Activated CD8-positive, alpha-beta T cell treated with anti-CD3 and anti-CD28 coated beads, Interleukin-2, amount 10 ng/mL, durations not matched to agents 7 days and 5 days (primary cell): ENCODE results near the gene MBD3. TPM values are rescaled to one million over a fixed set of nuclear protein-coding genes. Genes with fewer than 3 reads are reported as not detected.
A peak's percentile ranks its signal among the peaks of the same experiment; 100 is the strongest.

Experiments
- ATAC-seq: fragments of 150-1000 bp; cut with Tn5 transposase; one replicate; pipeline ENCODE4 v1.10.0; 2021; ENCODE audit warnings: moderate library complexity
- CTCF ChIA-PET: fragments of 350-600 bp; sonication (Branson Sonifier 250); formaldehyde crosslinking; loops from one replicate; lab custom pipeline; 2021; ENCODE audit warnings: antibody characterized with exemption; lab: Charles Lee
- POLR2A ChIA-PET: fragments of 350-600 bp; sonication (Branson Sonifier 250); formaldehyde crosslinking; loops from one replicate; lab custom pipeline; 2021; ENCODE audit warnings: antibody characterized with exemption; lab: Charles Lee
- DNase-seq: peaks from one replicate; pipeline ENCODE4 v3.0.0-alpha.2; 2020
- H3K27ac Mint-ChIP-seq: one replicate; pipeline ENCODE4 v1.8.0; 2021; ENCODE audit warnings: mild to moderate bottlenecking, mixed read lengths
- H3K27me3 Mint-ChIP-seq: one replicate; pipeline ENCODE4 v1.8.0; 2021; ENCODE audit warnings: low read depth, mixed read lengths
- H3K36me3 Mint-ChIP-seq: one replicate; pipeline ENCODE4 v1.8.0; 2021; ENCODE audit warnings: low read depth, mixed read lengths
- H3K4me1 Mint-ChIP-seq: one replicate; pipeline ENCODE4 v1.8.0; 2021; ENCODE audit warnings: low read depth, mixed read lengths
- H3K4me3 Mint-ChIP-seq: one replicate; pipeline ENCODE4 v1.8.0; 2021; ENCODE audit warnings: mild to moderate bottlenecking, mixed read lengths
- H3K9me3 Mint-ChIP-seq: one replicate; pipeline ENCODE4 v1.8.0; 2022; ENCODE audit warnings: mixed read lengths; ENCODE audit not compliant: insufficient read depth
- total RNA-seq, 2 experiments: library from RNA; stranded (reverse); gene quantifications; one replicate each; pipeline ENCODE4 v1.2.3, GENCODE V29; 2021

The MBD3 gene
- total RNA-seq, 2 experiments from 2014 or later = 98.4 to 102 TPM

DNA sequence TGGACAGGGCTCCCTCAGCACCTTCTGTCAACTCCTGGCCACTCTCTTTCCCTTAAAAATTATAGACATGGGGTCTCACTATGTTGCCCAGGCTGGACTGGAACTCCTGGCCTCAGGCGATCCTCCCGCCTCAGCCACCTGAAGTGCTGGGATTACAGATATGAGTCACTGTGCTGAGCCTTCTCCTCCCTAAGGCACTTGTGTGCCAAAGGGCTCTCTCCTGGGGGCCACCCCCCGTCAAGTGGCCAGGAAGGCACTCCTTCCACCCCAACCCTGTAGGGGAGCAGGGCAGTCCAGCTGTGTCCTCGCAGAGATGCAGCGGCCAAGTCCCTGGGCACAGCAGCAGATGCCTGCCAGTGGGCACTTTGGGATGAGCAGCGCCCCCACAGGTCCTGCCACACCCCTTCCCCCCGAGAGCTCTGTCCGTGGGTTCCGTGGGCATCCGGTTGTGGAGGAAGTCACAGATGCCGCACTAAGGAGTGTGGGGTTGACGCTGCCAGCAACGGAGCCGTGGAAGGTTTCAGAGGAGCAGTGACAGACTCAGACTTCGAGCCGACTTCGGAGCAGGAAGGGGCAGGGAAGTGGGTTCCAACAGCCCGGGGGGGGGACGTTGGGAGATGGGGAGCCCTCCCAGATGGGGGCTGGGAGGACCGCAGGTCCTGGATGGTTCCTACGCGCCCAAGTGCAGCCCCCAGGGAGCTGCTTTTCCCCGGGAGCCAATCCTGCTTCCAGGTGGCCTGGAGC lies 15.9 kb upstream of the MBD3 start:
- ATAC-seq (no peak), DNase-seq (peak; percentile 54)
- CTCF ChIA-PET = interaction anchor here (1.2 to 1.4 kb wide), 3 partner anchors 62 to 158 kb away, joined by 3 to 4 read pairs (median 3); no protein-coding TSS in a partner anchor
- H3K27ac Mint-ChIP-seq = peak overlapping the region; percentile 61
- peaks cover 61% of the 10 kb centered on the region for H3K4me1 Mint-ChIP-seq
- H3K27me3 Mint-ChIP-seq = no peaks in the 10 kb centered on the region
- peak overlapping the region; percentile 36 for H3K4me3 Mint-ChIP-seq
- POLR2A ChIA-PET = no interaction called here
- no peaks in the 10 kb centered on the region for H3K9me3 Mint-ChIP-seq
- H3K36me3 Mint-ChIP-seq = peaks cover 24% of the 10 kb centered on the region

DNA sequence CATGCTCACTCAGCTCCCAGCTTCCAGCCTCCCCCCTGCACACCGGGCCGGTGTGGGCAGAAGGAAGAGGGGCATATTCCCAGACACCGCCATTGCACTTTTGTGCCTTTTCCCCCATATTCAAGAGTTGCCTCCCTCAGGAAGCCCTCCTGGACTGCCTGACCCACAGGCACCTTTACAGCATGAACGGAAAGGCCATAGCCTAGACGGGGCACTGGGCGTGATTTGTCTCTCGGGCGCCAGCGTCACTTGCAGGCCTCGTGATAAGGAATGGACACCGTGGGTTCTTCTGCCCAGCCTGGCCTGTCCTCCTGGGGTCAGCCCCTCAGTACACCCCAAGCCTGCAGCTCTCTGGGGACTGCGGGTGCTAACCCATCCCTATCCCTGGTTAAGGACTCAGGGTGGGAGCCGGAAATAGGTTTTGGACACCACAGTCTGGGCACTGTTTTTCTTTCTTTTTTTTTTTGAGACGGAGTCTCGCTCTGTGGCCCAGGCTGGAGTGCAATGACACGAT lies 13.5 kb upstream of the MBD3 start:
- Mint-ChIP-seq H3K4me3 (peak overlapping the region; percentile 81), H3K4me1 (peaks cover 62% of the 10 kb centered on the region), H3K27me3 (no peaks in the 10 kb centered on the region), H3K36me3 (peaks cover 21% of the 10 kb centered on the region), H3K27ac (peak overlapping the region; percentile 96), H3K9me3 (no peaks in the 10 kb centered on the region)
- POLR2A ChIA-PET = interaction anchor here (0.6 to 1.8 kb wide), 8 partner anchors 13 to 72 kb away, joined by 3 to 6 read pairs (median 4); partner anchors contain the start of gene MBD3
- ATAC-seq = no peak
- DNase-seq = no peak
- CTCF ChIA-PET = interaction anchor here (1.1 to 3.9 kb wide), 3 partner anchors 11 to 65 kb away, joined by 3 to 18 read pairs (median 16); partner anchors contain the start of gene TCF3

DNA sequence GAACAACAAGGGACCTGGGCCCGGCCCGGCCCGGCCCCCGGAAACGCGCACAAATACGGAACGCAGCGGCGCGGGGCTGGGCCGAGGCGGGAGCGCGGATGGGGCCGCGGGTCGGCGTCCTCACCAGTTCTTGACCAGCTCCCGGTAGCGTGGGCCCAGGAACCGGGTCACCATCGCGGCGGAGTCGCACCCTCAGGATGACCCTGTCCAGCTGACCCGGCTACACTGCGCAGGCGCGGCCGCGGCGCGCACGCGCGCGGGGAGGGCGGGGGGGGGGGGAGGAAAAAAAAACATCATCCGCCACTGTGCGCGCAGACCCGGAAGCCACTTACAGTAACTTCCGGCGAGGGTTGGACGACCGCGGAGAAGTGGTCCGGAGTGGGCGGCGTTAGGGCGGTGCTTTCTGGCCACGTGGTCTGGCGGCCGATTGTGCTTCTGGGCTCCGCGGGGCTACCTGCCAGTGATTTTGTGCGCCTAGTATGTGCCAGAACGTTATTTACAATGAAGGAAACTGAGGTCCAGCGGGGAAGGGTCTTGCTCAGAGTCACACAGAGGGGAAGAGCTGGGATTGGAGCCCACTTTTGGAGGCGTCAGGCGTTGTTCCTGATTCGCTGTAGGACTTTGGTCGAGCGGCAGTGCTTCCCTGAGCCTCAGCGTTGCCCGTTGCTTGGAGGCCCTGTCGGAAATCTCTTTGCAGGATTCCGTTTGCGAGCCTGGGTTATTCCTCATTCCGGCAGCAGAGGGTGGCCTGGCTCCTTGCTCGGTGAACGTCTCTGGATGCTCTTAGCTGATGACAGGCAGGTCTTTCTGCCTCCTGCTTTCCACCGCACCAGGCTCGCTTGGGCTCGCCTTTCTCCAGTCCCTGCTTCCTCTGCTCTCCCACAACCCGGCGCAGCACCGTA lies 12.8 kb upstream of the MBD3 start, which contains the start of gene UQCR11:
Gene UQCR11, minus strand, starts transcription at position 227 of the 902 bp plus-strand sequence. Its CDS starts 53 bp downstream, at position 174.
- ChIA-PET POLR2A (interaction anchor here (0.6 to 1.8 kb wide), 7 partner anchors 12 to 72 kb away, joined by 3 to 6 read pairs (median 3); partner anchors contain the start of gene MBD3), CTCF (interaction anchor here (1.1 to 3.9 kb wide), 4 partner anchors 11 to 66 kb away, joined by 3 to 18 read pairs (median 10); partner anchors contain the start of gene TCF3)
- Mint-ChIP-seq H3K27me3 (no peaks in the 10 kb centered on the region), H3K36me3 (peaks cover 20% of the 10 kb centered on the region), H3K4me3 (peak within 1 kb of the TSS; percentile 81), H3K27ac (peak within 1 kb of the TSS; percentile 96), H3K4me1 (peaks cover 56% of the 10 kb centered on the region), H3K9me3 (no peaks in the 10 kb centered on the region)
- peak; percentile 96 for DNase-seq
- peak; percentile 88 for ATAC-seq

DNA sequence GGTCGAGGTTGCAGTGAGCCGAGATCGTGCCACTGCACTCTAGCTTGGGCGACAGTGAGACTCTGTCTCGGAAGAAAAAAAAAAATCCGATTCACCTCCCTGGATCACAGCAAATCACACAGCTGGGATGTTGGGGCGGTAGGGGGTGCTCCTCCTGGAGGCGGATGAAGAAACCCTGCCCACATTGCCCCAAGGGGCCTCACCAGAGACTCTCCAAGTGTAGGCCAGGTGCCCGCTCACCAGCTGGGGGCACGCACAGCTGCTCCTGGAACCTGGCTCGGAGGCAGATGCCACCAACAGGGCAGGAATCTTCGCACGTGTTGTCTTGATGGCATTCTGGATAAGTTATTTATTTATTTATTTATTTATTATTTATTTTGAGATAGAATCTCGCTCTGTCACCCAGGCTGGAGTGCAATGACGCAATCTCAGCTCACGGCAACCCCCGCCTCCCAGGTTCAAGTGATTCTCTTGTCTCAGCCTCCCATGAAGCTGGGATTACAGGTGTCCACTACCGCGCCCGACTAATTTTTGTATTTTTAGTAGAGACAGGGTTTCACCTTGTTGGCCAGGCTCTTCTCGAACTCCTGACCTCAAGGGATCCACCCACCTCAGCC lies 9.5 kb upstream of the MBD3 start:
- Mint-ChIP-seq H3K4me3 (no peak overlapping the region), H3K27me3 (no peaks in the 10 kb centered on the region)

DNA sequence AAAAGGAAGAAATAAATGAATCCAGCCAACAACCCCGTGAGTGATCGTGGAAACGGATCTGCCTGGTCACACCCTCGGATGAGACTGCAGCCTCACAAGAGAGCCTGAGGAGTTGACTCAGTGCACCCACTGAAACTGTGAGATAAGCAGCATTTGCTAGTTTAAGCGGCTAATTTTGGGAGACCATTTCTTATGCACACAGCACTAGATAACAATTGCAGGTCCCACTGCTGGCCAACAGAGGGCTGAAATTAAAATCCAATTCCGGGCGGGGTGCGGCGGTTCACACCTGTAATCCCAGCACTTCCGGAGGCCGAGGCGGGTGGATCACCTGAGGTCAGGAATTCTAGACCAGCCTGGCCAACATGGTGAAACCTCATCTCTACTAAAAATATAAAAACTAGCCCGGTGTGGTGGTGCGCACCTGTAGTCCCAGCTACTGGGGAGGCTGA lies 9.0 kb upstream of the MBD3 start:
- no peak overlapping the region for H3K27ac Mint-ChIP-seq
- no peaks in the 10 kb centered on the region for H3K9me3 Mint-ChIP-seq
- peaks cover 25% of the 10 kb centered on the region for H3K36me3 Mint-ChIP-seq
- H3K4me1 Mint-ChIP-seq = peaks cover 30% of the 10 kb centered on the region
- POLR2A ChIA-PET = interaction anchor here (1.5 kb wide), 1 partner anchor 9 kb away, joined by 7 read pairs; the partner anchor contains the start of gene MBD3
- ATAC-seq (no peak), DNase-seq (no peak)
- CTCF ChIA-PET = interaction anchor here (1.4 kb wide), 1 partner anchor 71 kb away, joined by 5 read pairs; no protein-coding TSS in a partner anchor
- H3K27me3 Mint-ChIP-seq = no peaks in the 10 kb centered on the region
- no peak overlapping the region for H3K4me3 Mint-ChIP-seq

More for the DNA sequence above, 9.5 kb upstream of the MBD3 start:
- ATAC-seq (no peak), DNase-seq (no peak)
- POLR2A ChIA-PET = interaction anchor here (1.5 kb wide), 1 partner anchor 9 kb away, joined by 7 read pairs; the partner anchor contains the start of gene MBD3
- Mint-ChIP-seq H3K4me1 (peaks cover 35% of the 10 kb centered on the region), H3K27ac (no peak overlapping the region), H3K36me3 (peaks cover 24% of the 10 kb centered on the region), H3K9me3 (no peaks in the 10 kb centered on the region)
- CTCF ChIA-PET = interaction anchor here (1.4 to 2.1 kb wide), 2 partner anchors 9 to 70 kb away, joined by 5 to 7 read pairs; partner anchors contain the start of gene MBD3

DNA sequence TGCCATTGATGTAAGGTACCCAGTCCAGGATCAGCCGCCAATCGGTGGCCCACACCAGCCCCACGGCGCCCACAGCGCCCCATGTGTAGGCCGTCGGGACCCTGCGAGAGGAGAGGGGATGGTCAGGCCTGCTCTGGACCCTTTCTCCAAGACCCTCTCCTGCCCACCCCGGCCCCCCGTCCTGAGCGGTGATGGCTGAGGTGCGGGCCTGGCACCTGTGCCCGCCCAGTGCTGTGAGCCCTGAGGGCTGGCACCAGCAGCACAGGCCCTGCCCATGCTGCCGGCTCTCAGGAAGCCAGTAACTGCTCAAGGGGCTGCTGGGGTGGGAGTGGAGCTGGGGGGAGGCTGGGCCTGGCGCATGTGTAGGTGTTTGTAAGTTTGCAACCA lies 6.8 kb upstream of the MBD3 start:
- CTCF ChIA-PET = no interaction called here
- POLR2A ChIA-PET = no interaction called here
- Mint-ChIP-seq H3K4me1 (peaks cover 19% of the 10 kb centered on the region), H3K27me3 (no peaks in the 10 kb centered on the region), H3K36me3 (peaks cover 29% of the 10 kb centered on the region), H3K27ac (peak overlapping the region; percentile 43), H3K4me3 (no peak overlapping the region), H3K9me3 (no peaks in the 10 kb centered on the region)
- DNase-seq (no peak), ATAC-seq (no peak)

DNA sequence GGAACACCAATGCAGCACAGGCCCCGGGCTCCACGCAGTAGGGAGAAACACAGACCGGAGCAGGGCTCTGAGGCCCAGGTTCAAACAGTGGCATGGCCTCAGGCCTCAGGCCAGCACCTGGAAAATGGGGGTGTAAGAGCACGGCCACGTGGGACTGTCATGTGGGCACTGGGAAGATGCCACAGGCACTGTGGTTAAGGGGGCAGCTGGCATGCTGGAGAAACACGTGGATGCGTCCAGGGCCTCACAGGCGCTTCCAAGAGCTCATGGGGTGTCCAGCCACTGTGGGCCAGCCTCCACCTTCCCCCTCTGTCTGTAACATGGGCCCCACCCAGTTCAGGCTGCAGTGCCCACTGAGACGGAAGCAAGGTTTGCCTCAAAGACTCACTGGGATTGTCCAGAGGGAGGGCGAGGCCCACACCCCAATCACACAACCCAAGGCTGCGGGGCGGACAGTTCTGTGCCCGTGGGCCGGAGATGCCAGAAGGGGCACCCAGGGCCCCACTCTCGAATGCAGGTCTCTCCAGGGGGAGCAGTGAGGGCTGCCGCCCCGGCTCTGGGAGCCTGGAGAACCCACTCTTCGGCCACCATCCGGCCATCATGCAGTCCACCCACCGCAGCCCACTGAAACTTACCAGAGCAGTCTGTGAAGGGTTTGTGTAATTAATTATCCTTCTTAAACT lies 6.3 kb upstream of the MBD3 start:
- ChIA-PET POLR2A (no interaction called here), CTCF (no interaction called here)

DNA sequence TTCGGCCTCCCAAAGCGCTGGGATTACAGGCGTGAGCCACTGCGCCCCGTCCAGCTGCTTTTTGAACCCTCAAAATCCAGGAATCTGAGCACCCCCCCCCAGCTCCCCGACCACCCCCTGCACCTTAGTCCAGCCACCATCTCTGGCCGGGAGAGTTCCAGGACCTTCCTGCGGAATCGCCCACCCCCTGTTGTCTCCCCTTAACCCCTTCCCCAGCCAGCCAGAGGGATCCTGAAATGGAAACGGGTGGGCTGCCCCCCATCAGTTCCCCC lies 772 bp upstream of the MBD3 start:
- ATAC-seq (no peak), DNase-seq (no peak)
- H3K4me1 Mint-ChIP-seq = peaks cover 21% of the 10 kb centered on the region
- POLR2A ChIA-PET = interaction anchor here (1.0 to 1.9 kb wide), 4 partner anchors 9 to 77 kb away, joined by 3 to 7 read pairs (median 6); partner anchors contain the start of gene UQCR11
- H3K36me3 Mint-ChIP-seq = peaks cover 26% of the 10 kb centered on the region
- peak overlapping the region; percentile 81 for H3K27ac Mint-ChIP-seq
- H3K9me3 Mint-ChIP-seq = no peaks in the 10 kb centered on the region
- H3K27me3 Mint-ChIP-seq = no peaks in the 10 kb centered on the region
- peak overlapping the region; percentile 88 for H3K4me3 Mint-ChIP-seq
- CTCF ChIA-PET = interaction anchor here (1.0 to 2.0 kb wide), 6 partner anchors 10 to 233 kb away, joined by 3 to 8 read pairs (median 6); partner anchors contain the start of gene UQCR11

More for the DNA sequence above, 6.3 kb upstream of the MBD3 start:
- Mint-ChIP-seq H3K4me1 (peaks cover 14% of the 10 kb centered on the region), H3K36me3 (peaks cover 33% of the 10 kb centered on the region), H3K27ac (no peak overlapping the region), H3K9me3 (no peaks in the 10 kb centered on the region), H3K27me3 (no peaks in the 10 kb centered on the region), H3K4me3 (no peak overlapping the region)
- DNase-seq (no peak), ATAC-seq (no peak)

DNA sequence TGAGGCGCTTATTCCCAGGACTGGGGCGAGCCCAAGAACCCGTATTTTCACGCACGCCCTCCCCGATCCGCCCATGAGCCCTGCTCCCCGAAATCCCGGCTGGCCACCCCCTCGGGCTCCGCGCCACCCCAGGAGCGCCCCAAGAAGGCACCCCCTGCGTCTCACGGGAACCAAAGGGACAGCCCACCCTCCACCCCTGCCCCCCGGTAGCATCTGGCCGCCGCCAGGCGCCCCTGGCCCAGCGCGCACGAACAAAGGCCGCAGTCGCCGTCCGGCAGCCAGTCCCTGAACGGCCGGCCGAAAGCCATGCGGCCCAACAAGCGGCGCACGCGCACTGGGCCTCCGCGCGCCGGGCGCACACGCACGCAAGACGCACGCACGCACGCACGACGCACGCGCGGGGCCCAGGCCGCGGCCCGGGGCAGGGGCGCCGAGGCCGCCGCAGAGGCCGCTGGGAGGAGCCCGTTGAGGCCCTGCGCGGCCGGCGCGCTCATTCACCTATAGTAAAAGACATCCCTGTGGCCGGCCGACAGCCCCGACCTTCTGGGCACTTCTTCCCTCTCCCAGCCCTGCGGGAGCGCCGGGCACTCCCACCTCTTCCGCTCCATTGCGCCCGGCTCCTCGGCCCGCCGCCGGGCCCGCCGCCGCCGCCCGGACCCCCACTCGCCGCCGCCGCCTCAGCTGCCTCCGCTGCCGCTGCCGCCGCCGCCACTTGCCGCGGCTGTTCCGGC lies 476 bp downstream of the MBD3 start:
- Mint-ChIP-seq H3K9me3 (no peaks in the 10 kb centered on the region), H3K4me1 (peaks cover 24% of the 10 kb centered on the region), H3K4me3 (peak overlapping the region; percentile 84), H3K36me3 (peaks cover 17% of the 10 kb centered on the region), H3K27ac (peak overlapping the region; percentile 87), H3K27me3 (no peaks in the 10 kb centered on the region)
- CTCF ChIA-PET = interaction anchor here (1.2 to 2.0 kb wide), 5 partner anchors 11 to 234 kb away, joined by 5 to 12 read pairs (median 7); no protein-coding TSS in a partner anchor
- POLR2A ChIA-PET = interaction anchor here (0.7 to 1.9 kb wide), 4 partner anchors 10 to 79 kb away, joined by 3 to 7 read pairs (median 4); partner anchors contain the start of gene UQCR11
- peak; percentile 85 for DNase-seq
- peak; percentile 83 for ATAC-seq
